HL-60 (cell line): ENCODE data around the gene PIGZ.

Experiments used
- DNase-seq, 2 experiments: peaks; one replicate each; pipeline ENCODE4 v3.0.0-alpha.2; 2010 to 2020; ENCODE audit warnings: low read depth in 1 of 2, low spot score in 1 of 2
- H3K27ac ChIP-seq: fragments of 250-450 bp; sonication (Bioruptor Pico); replicated peaks from 2 replicates; pipeline ENCODE4 v1.5.1; 2020; ENCODE audit warnings: mild to moderate bottlenecking, moderate library complexity
- H3K27me3 ChIP-seq: fragments of 250-450 bp; sonication (Bioruptor Pico); 2 replicates; pipeline ENCODE4 v1.5.1; 2021; ENCODE audit warnings: mild to moderate bottlenecking, moderate library complexity; ENCODE audit not compliant: insufficient read depth, poor library complexity, severe bottlenecking
- H3K4me3 ChIP-seq: replicated peaks from 2 replicates; pipeline ENCODE4 v1.5.1; 2011; ENCODE audit warnings: mild to moderate bottlenecking, control low read depth, low read length; ENCODE audit not compliant: insufficient read depth
- GABPA ChIP-seq: IDR thresholded peaks from 2 replicates; pipeline ENCODE4 v1.6.1; 2012; ENCODE audit warnings: low read depth
- POLR2AphosphoS5 ChIP-seq: IDR thresholded peaks from 2 replicates; pipeline ENCODE4 v1.6.1; 2012; ENCODE audit warnings: low read depth
- SPI1 ChIP-seq: IDR thresholded peaks from 2 replicates; pipeline ENCODE4 v1.6.1; 2012; ENCODE audit warnings: low read depth, mild to moderate bottlenecking, borderline replicate concordance
- TF ChIP-seq, protein P1 (sequence below): IDR thresholded peaks from one replicate; pipeline ENCODE4 v1.5.1; 2011; ENCODE audit warnings: low read length, control low read depth, inconsistent platforms; ENCODE audit not compliant: insufficient read depth
- TF ChIP-seq, protein P2 (sequence below): IDR thresholded peaks from 2 replicates; pipeline ENCODE4 v1.6.1; 2012; ENCODE audit warnings: low read depth; ENCODE audit not compliant: insufficient replicate concordance

Gene PIGZ

DNA sequence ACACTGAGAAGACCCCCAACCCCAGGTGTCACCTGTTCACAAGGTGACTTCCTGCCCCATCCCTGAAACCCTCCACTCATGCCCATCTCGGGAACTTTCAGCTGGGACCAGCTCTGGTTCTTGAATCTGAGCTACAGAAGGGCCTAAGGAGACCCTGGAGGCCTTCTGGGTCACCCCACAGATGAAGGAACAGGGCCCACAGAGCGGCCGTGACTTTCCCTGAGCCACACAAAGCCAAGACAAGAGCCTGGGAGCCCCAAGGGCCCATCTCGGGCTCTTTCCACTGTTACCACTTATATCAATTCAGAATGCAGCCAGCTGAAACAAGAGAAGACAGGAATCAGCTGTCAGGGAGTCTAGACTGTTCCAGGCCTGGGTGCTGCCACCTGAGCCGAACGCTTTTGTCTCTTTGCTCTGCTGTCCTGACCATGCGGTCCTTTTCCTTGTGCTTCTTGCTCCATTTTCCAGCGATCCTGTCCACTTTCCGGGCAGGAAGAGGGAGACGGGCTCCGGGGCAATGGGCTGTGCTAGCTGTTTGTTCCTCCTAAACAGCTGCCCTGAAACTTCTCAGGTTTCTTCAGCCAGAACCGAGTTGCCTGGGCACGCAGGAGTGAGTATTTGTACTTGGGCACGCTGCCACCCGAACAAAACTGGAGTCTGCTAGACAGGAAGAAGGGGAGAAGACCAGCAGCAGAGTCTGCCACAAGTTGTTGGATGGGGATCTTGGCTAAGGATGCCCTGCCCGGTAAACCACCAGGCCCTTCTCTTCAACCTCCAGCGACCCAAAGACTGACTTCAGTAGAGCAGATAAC is 28.0 kb upstream of the PIGZ start:
- TF ChIP-seq, protein P1, sequence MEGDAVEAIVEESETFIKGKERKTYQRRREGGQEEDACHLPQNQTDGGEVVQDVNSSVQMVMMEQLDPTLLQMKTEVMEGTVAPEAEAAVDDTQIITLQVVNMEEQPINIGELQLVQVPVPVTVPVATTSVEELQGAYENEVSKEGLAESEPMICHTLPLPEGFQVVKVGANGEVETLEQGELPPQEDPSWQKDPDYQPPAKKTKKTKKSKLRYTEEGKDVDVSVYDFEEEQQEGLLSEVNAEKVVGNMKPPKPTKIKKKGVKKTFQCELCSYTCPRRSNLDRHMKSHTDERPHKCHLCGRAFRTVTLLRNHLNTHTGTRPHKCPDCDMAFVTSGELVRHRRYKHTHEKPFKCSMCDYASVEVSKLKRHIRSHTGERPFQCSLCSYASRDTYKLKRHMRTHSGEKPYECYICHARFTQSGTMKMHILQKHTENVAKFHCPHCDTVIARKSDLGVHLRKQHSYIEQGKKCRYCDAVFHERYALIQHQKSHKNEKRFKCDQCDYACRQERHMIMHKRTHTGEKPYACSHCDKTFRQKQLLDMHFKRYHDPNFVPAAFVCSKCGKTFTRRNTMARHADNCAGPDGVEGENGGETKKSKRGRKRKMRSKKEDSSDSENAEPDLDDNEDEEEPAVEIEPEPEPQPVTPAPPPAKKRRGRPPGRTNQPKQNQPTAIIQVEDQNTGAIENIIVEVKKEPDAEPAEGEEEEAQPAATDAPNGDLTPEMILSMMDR, result no peak
- TF ChIP-seq, protein P2, sequence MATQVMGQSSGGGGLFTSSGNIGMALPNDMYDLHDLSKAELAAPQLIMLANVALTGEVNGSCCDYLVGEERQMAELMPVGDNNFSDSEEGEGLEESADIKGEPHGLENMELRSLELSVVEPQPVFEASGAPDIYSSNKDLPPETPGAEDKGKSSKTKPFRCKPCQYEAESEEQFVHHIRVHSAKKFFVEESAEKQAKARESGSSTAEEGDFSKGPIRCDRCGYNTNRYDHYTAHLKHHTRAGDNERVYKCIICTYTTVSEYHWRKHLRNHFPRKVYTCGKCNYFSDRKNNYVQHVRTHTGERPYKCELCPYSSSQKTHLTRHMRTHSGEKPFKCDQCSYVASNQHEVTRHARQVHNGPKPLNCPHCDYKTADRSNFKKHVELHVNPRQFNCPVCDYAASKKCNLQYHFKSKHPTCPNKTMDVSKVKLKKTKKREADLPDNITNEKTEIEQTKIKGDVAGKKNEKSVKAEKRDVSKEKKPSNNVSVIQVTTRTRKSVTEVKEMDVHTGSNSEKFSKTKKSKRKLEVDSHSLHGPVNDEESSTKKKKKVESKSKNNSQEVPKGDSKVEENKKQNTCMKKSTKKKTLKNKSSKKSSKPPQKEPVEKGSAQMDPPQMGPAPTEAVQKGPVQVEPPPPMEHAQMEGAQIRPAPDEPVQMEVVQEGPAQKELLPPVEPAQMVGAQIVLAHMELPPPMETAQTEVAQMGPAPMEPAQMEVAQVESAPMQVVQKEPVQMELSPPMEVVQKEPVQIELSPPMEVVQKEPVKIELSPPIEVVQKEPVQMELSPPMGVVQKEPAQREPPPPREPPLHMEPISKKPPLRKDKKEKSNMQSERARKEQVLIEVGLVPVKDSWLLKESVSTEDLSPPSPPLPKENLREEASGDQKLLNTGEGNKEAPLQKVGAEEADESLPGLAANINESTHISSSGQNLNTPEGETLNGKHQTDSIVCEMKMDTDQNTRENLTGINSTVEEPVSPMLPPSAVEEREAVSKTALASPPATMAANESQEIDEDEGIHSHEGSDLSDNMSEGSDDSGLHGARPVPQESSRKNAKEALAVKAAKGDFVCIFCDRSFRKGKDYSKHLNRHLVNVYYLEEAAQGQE, result no peak
- TF ChIP-seq POLR2AphosphoS5 (no peak), GABPA (no peak), SPI1 (no peak)
- H3K4me3 ChIP-seq, result no peak overlapping the region
- H3K27ac ChIP-seq, result no peak overlapping the region
- no peaks in the 10 kb centered on the region for H3K27me3 ChIP-seq
- DNase-seq, result no peak

DNA sequence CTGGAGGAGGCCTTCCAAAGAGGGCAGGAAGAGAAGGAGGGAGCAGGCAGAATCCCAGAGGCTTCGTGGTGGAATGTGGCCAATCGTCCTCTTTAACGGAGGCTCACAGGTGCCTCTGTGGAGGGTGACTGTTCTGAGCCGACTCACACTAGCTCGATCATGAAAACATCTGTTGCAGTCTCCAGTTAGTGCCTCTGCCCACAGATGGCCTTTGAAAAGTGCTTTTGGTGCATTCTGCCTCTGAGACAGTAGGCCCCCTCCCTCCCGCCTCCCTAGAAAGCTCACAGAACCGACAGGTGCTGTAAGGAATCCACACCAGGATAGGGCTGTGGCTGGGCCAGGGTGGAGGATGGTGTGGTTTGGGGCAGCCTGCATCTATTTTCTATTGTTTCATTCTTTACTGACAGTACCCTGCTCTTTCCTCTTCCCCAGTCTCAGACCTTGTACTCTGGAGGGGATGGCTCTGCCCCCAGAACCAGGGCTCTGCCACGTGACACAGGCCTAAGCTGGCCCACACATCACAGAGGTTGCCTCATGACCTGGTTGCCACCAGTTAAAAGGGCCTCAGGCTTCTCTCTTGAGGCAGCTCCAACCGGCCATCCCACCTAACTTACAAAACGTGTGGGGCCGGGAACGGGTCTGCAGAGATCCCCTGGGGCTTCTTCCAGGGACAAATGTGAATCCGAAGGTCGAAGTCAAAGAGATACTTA is 27.2 kb upstream of the PIGZ start:
- no peaks in the 10 kb centered on the region for H3K27me3 ChIP-seq
- DNase-seq, result no peak
- H3K27ac ChIP-seq, result no peak overlapping the region
- H3K4me3 ChIP-seq, result no peak overlapping the region
- no peak for TF ChIP-seq POLR2AphosphoS5
- TF ChIP-seq, protein P2, result no peak
- no peak for TF ChIP-seq SPI1
- TF ChIP-seq GABPA, result no peak
- TF ChIP-seq, protein P1, result no peak

DNA sequence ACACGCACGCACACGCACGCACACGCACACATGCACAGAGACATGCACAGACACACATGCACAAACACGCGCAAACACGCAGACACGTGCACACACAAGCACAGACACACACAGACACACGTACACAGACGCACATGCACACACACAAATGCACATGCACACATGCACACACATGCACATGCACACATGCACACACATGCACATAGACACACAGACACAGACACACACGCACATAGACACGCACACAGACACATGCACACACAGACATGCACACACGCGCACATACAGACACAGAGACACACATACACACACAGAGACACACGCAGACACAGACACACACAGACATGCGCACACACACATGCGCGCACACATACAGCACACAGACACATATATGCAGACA is 26.4 kb upstream of the PIGZ start:
- TF ChIP-seq, protein P1, result no peak
- TF ChIP-seq POLR2AphosphoS5 (no peak), GABPA (no peak), SPI1 (no peak)
- TF ChIP-seq, protein P2, result no peak
- no peaks in the 10 kb centered on the region for H3K27me3 ChIP-seq
- no peak for DNase-seq
- H3K27ac ChIP-seq, result no peak overlapping the region
- H3K4me3 ChIP-seq, result no peak overlapping the region
